ENCODE data around the gene FTCD. TPM values are rescaled to one million over a fixed set of nuclear protein-coding genes. Genes with fewer than 3 reads are reported as not detected.
"Not testable (repeated sequence)": the region's sequence is repeated elsewhere in the genome, so short reads cannot be mapped to it uniquely, and the experiment has no call there.

FTCD gene
- polyA plus RNA-seq, 1 experiment: not detected

GRCh38 chr21:46180079-46180722 lies 24.8 kb upstream of the FTCD start:
- ChIA-PET POLR2A (no interaction called here), CTCF (no interaction called here)
- TF ChIP-seq CTCF (IDR thresholded peaks at IDR 0.05; ENCODE audit: low read depth, low read length): no peak
- DNase-seq (ENCODE audit: low read depth, low spot score): no peak
- Histone ChIP-seq H3K27me3 (ENCODE audit: control insufficient read depth, insufficient read depth, low read length) (no peaks in the 10 kb centered on the region), H3K27ac (ENCODE audit: low read depth, low read length) (no peak overlapping the region), H3K9me3 (ENCODE audit: control insufficient read depth, insufficient read depth, low read length) (no peaks in the 10 kb centered on the region; the same call in 1 of the 2 replicates), H3K4me3 (ENCODE audit: low read depth, low read length) (no peak overlapping the region)

GRCh38 chr21:46179708-46180078 lies 24.3 kb upstream of the FTCD start:
- no peak overlapping the region for H3K4me3 ChIP-seq (ENCODE audit: low read depth, low read length)
- no peak for DNase-seq (ENCODE audit: low read depth, low spot score)
- no peak overlapping the region for H3K27ac ChIP-seq (ENCODE audit: low read depth, low read length)
- no peak for TF ChIP-seq CTCF (IDR thresholded peaks at IDR 0.05; ENCODE audit: low read depth, low read length)
- ChIA-PET CTCF (no interaction called here), POLR2A (no interaction called here)
- no peaks in the 10 kb centered on the region; the same call in 1 of the 2 replicates for H3K9me3 ChIP-seq (ENCODE audit: control insufficient read depth, insufficient read depth, low read length)
- H3K27me3 ChIP-seq (ENCODE audit: control insufficient read depth, insufficient read depth, low read length): peaks cover 3% of the 10 kb centered on the region

GRCh38 chr21:46178961-46179360 lies 23.6 kb upstream of the FTCD start:
- no peak for TF ChIP-seq CTCF (IDR thresholded peaks at IDR 0.05; ENCODE audit: low read depth, low read length)
- CTCF ChIA-PET: no interaction called here
- H3K9me3 ChIP-seq (ENCODE audit: control insufficient read depth, insufficient read depth, low read length): peaks cover 2% of the 10 kb centered on the region
- POLR2A ChIA-PET: no interaction called here
- no peak for DNase-seq (ENCODE audit: low read depth, low spot score)
- no peak overlapping the region for H3K27ac ChIP-seq (ENCODE audit: low read depth, low read length)
- H3K4me3 ChIP-seq (ENCODE audit: low read depth, low read length): no peak overlapping the region
- H3K27me3 ChIP-seq (ENCODE audit: control insufficient read depth, insufficient read depth, low read length): peaks cover 4% of the 10 kb centered on the region

GRCh38 chr21:46176443-46177129 lies 21.2 kb upstream of the FTCD start:
- POLR2A ChIA-PET; H3K27ac ChIP-seq (ENCODE audit: low read depth, low read length); H3K4me3 ChIP-seq (ENCODE audit: low read depth, low read length); DNase-seq (ENCODE audit: low read depth, low spot score): not testable (repeated sequence)
- Histone ChIP-seq H3K9me3 (ENCODE audit: control insufficient read depth, insufficient read depth, low read length) (peaks cover 14% of the 10 kb centered on the region), H3K27me3 (ENCODE audit: control insufficient read depth, insufficient read depth, low read length) (peaks cover 16% of the 10 kb centered on the region)
- CTCF ChIA-PET: interaction anchor here (0.9 to 1.5 kb wide), 2 partner anchors 23 to 33 kb away, joined by 4 read pairs; no protein-coding TSS in a partner anchor

GRCh38 chr21:46173573-46173972 lies 18.2 kb upstream of the FTCD start:
- ChIA-PET CTCF (no interaction called here), POLR2A (no interaction called here)
- peaks cover 16% of the 10 kb centered on the region for H3K27me3 ChIP-seq (ENCODE audit: control insufficient read depth, insufficient read depth, low read length)
- H3K4me3 ChIP-seq (ENCODE audit: low read depth, low read length): no peak overlapping the region
- TF ChIP-seq CTCF (IDR thresholded peaks at IDR 0.05; ENCODE audit: low read depth, low read length): no peak
- peaks cover 14% of the 10 kb centered on the region for H3K9me3 ChIP-seq (ENCODE audit: control insufficient read depth, insufficient read depth, low read length)
- no peak overlapping the region for H3K27ac ChIP-seq (ENCODE audit: low read depth, low read length)
- no peak for DNase-seq (ENCODE audit: low read depth, low spot score)

Data from AG04450 (cell line).